Kidney (tissue), 14 donors: ENCODE measurements around the gene TSC2. TPM values are rescaled to one million over a fixed set of nuclear protein-coding genes. Genes with fewer than 3 reads are reported as not detected.

Source experiments
- DNase-seq, 5 donors: peaks; one replicate each; pipeline ENCODE4 v3.0.0-alpha.2; 2013 to 2020
- FAIRE-seq: peaks from 2 replicates; lab custom pipeline; 2012; peaks lifted over from hg19 to GRCh38; lab: Jason Lieb, UNC
- H3K27ac ChIP-seq, 2 donors: one replicate each; pipeline ENCODE4 v1.7.0; 2013; ENCODE audit warnings: low read depth in 2 of 2, low read length in 2 of 2, inconsistent platforms in 1 of 2
- H3K27me3 ChIP-seq: one replicate; pipeline ENCODE4 v1.7.1; 2013; ENCODE audit warnings: low read length, inconsistent platforms; ENCODE audit not compliant: control insufficient read depth, insufficient read depth
- H3K36me3 ChIP-seq, 3 donors: one replicate each; pipeline versions ENCODE4 v1.7.0 to v1.7.1; 2013; ENCODE audit warnings: low read length in 3 of 3, control low read depth in 1 of 3, inconsistent platforms in 1 of 3; ENCODE audit not compliant: insufficient read depth in 3 of 3, control insufficient read depth in 2 of 3
- H3K4me1 ChIP-seq, 3 donors: one replicate each; pipeline versions ENCODE4 v1.7.0 to v1.7.1; 2013; ENCODE audit warnings: low read length in 3 of 3, inconsistent platforms in 1 of 3, low read depth in 1 of 3; ENCODE audit not compliant: control insufficient read depth in 2 of 3, insufficient read depth in 2 of 3
- H3K4me3 ChIP-seq, 3 donors: one replicate each; pipeline versions ENCODE4 v1.7.0 to v1.8.1; 2013; ENCODE audit warnings: low read length in 3 of 3, control low read depth in 1 of 3, inconsistent platforms in 1 of 3
- H3K9ac ChIP-seq, 3 donors: one replicate each; pipeline versions ENCODE4 v1.7.0 to v1.7.1; 2013; ENCODE audit warnings: low read length in 3 of 3, control low read depth in 1 of 3, inconsistent platforms in 1 of 3
- H3K9me3 ChIP-seq, 3 donors: one replicate each; pipeline versions ENCODE4 v1.7.0 to v1.7.1; 2013; ENCODE audit warnings: low read length in 3 of 3, control low read depth in 1 of 3, inconsistent platforms in 1 of 3; ENCODE audit not compliant: control insufficient read depth in 2 of 3, insufficient read depth in 1 of 3
- intact Hi-C: fragments of 100-400 bp; cut with DNase I; formaldehyde crosslinking; loops from one replicate; pipeline ENCODE4 v1.11.1; 2022
- polyA plus RNA-seq: library from polyadenylated mRNA; stranded (reverse); fragments of 350-450 nt; fragmentation: Illumina TruSeq; extraction: RNeasy Lipid Tissue Mini Kit (QIAGEN cat#74804); gene quantifications from one replicate; pipeline ENCODE4 v1.2.3, GENCODE V29; 2014; ENCODE audit warnings: low read depth, low replicate concordance; ENCODE audit not compliant: insufficient read depth
- total RNA-seq: library from RNA; stranded (reverse); fragmentation: NEBNext Ultra II Directional; extraction: Animal tissue kit (Norgen Biotek cat#: 25700); gene quantifications from one replicate; pipeline ENCODE4 v1.2.1, GENCODE V29; 2021
- TF ChIP-seq, protein P1 (sequence below): IDR thresholded peaks from 3 replicates; pipeline ENCODE4 v1.5.1; 2012; ENCODE audit warnings: mild to moderate bottlenecking, moderate library complexity, borderline replicate concordance; ENCODE audit not compliant: insufficient read depth; ENCODE audit errors: extremely low read depth
- donor health status: control.
- donor health status: control.
- donor health status: control.
- donor health status: control.
- donor health status: control.
- donor health status: DM: yes; HTN: yes; CAD: no.
- donor health status: Normal renal cell carcinoma (clear cell type).

Gene TSC2
- total and polyA plus RNA-seq, 2 donors from 2014 or later: 40.0 to 151 TPM

DNA sequence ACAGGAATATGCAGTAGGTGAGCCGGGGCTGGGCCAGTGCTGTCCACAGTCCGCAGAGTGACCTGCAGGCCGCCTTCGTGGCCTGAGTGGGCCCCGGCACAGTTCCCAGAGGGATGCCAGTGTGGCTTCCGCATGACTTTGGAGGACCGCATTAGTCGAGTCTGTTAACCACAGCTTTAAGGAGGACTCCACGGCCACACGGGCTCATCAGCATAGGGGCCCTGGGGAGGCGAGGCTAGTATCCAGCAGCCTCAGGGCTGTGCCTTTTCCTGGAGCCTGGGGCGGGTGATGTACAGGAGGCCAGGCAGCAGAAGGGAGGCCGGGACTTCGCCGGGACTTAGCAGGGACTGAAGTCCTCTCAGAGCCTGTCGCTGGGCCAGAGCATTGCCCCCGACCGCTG, 13.2 kb downstream of the TSC2 start:
- no peak for FAIRE-seq
- TF ChIP-seq, protein P1, sequence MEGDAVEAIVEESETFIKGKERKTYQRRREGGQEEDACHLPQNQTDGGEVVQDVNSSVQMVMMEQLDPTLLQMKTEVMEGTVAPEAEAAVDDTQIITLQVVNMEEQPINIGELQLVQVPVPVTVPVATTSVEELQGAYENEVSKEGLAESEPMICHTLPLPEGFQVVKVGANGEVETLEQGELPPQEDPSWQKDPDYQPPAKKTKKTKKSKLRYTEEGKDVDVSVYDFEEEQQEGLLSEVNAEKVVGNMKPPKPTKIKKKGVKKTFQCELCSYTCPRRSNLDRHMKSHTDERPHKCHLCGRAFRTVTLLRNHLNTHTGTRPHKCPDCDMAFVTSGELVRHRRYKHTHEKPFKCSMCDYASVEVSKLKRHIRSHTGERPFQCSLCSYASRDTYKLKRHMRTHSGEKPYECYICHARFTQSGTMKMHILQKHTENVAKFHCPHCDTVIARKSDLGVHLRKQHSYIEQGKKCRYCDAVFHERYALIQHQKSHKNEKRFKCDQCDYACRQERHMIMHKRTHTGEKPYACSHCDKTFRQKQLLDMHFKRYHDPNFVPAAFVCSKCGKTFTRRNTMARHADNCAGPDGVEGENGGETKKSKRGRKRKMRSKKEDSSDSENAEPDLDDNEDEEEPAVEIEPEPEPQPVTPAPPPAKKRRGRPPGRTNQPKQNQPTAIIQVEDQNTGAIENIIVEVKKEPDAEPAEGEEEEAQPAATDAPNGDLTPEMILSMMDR: no peak
- H3K4me1 ChIP-seq: no peaks in the 10 kb centered on the region

DNA sequence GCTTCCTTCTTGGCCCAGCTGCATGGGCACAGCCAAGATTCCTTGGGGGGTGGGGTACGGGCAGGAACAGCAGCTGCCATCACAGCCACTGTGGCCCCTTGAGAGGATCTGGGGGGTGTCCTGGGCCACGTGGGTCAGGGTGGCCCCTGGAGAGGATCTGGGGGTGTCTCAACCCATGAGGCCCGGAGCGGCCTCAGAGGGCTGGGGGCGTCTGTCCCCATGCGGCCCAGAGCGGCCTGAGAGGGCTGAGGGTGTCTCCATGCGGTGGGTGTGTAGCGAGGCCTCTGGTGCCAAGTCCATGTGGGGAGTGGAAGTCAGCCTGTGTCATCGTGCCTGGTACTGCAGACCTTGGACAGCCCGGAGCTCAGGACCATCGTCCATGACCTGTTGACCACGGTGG, 13.7 kb downstream of the TSC2 start:
- no peak for FAIRE-seq
- DNase-seq: no peak
- TF ChIP-seq, protein P1: no peak
- H3K4me1 ChIP-seq: no peaks in the 10 kb centered on the region
- intact Hi-C loops: no loop called here
- H3K9me3 ChIP-seq: no peaks in the 10 kb centered on the region
- H3K27me3 ChIP-seq: no peaks in the 10 kb centered on the region
- H3K27ac ChIP-seq: no peak overlapping the region
- H3K9ac ChIP-seq: no peak overlapping the region
- no peak overlapping the region for H3K4me3 ChIP-seq
- peaks cover 2 to 33% (median 22%) of the 10 kb centered on the region in 3 donors for H3K36me3 ChIP-seq

More for the DNA sequence above, 13.2 kb downstream of the TSC2 start:
- intact Hi-C loops: no loop called here
- Histone ChIP-seq H3K27me3 (no peaks in the 10 kb centered on the region), H3K27ac (no peak overlapping the region), H3K4me3 (no peak overlapping the region), H3K36me3 (peaks cover 0 to 29% (median 22%) of the 10 kb centered on the region in 3 donors), H3K9ac (no peak overlapping the region), H3K9me3 (no peaks in the 10 kb centered on the region)
- no peak for DNase-seq

DNA sequence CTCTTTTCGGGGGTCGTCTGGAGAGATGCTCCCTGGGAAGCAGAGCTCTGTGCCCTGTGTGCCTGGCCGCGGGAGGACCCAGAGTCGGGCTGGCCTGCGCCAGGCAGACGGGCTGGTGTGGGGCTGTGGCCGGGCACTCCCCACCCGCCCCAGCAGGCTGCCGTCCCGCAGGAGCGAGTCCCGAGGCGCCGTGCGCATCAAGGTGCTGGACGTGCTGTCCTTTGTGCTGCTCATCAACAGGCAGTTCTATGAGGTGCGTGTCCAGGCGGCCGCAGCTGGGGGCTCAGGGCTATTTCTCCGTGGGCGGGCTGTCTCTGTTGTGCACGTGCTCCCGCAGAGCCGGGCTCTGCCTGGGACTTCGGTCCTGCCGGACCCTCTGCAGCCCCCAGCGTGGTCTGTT, 15.0 kb downstream of the TSC2 start:
- DNase-seq (no peak), FAIRE-seq (no peak)
- H3K27ac ChIP-seq: no peak overlapping the region
- no peak overlapping the region for H3K4me3 ChIP-seq
- H3K9ac ChIP-seq: no peak overlapping the region
- TF ChIP-seq, protein P1: no peak
- H3K36me3 ChIP-seq: peaks cover 2 to 32% (median 17%) of the 10 kb centered on the region in 3 donors
- H3K27me3 ChIP-seq: no peaks in the 10 kb centered on the region
- intact Hi-C loops: no loop called here
- no peaks in the 10 kb centered on the region for H3K4me1 ChIP-seq
- no peaks in the 10 kb centered on the region for H3K9me3 ChIP-seq

DNA sequence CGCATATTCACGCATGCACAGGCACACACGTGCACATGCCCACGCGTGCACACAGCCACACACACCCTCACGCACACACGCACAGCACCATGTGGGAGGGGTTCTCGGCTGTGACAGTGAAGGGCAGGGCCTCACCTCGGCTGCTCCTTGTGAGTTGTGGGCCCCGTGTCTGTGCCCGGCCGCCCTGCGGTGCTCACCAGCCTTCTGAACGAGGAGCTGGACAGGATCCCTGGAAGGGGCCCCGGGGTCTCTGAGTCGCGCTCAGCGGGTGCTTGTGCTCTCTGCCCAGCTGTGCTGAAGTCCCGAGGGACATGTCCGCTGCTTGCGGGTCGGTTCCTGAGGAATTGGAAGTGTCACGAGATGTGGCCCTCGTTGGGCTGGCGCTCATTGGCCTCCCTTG, 16.1 kb downstream of the TSC2 start:
- no peak overlapping the region for H3K4me3 ChIP-seq
- peaks cover 2 to 36% (median 17%) of the 10 kb centered on the region in 3 donors for H3K36me3 ChIP-seq
- TF ChIP-seq, protein P1: no peak
- no peak overlapping the region for H3K9ac ChIP-seq
- FAIRE-seq (no peak), DNase-seq (no peak)
- H3K4me1 ChIP-seq: no peaks in the 10 kb centered on the region
- no peaks in the 10 kb centered on the region for H3K9me3 ChIP-seq
- no peak overlapping the region for H3K27ac ChIP-seq
- intact Hi-C loops: no loop called here
- H3K27me3 ChIP-seq: no peaks in the 10 kb centered on the region
